UCSD-AML1 (cell line): Measurements from ENCODE around the gene ABCB11.
A peak's percentile ranks its signal among the peaks of the same experiment; 100 is the strongest.

Experiments used
- DNase-seq: peaks from one replicate; lab custom pipeline; 2025; ENCODE audit not compliant: unreplicated experiment; lab: John Stamatoyannopoulos, UW

ABCB11 gene

GRCh38 chr2:169010633-169011460 is 20.3 kb downstream of the ABCB11 start:
- no peak for DNase-seq

- DNase-seq: no peak
Observed at GRCh38 chr2:169009865-169010579, 21.1 kb downstream of the ABCB11 start.

- peak; percentile 16 for DNase-seq
Observed at GRCh38 chr2:169007941-169008340, 23.2 kb downstream of the ABCB11 start.

- no peak for DNase-seq
Observed at GRCh38 chr2:169007356-169007755, 23.8 kb downstream of the ABCB11 start.

GRCh38 chr2:169006665-169007064 is 24.5 kb downstream of the ABCB11 start:
- DNase-seq: no peak

- DNase-seq: no peak
Observed at GRCh38 chr2:169005994-169006393, 25.1 kb downstream of the ABCB11 start.

GRCh38 chr2:169005080-169005598 is 26.0 kb downstream of the ABCB11 start:
- no peak for DNase-seq

GRCh38 chr2:169002161-169002738 is 28.9 kb downstream of the ABCB11 start:
- DNase-seq: no peak

GRCh38 chr2:169001116-169001815 is 29.9 kb downstream of the ABCB11 start:
- no peak for DNase-seq

- DNase-seq: no peak
Observed at GRCh38 chr2:168999668-169000213, 31.4 kb downstream of the ABCB11 start.

GRCh38 chr2:168998609-168999211 is 32.4 kb downstream of the ABCB11 start:
- DNase-seq: no peak

GRCh38 chr2:168997794-168998193 is 33.3 kb downstream of the ABCB11 start:
- no peak for DNase-seq

- no peak for DNase-seq
Observed at GRCh38 chr2:168997118-168997521, 34.0 kb downstream of the ABCB11 start.

GRCh38 chr2:168995744-168996143 is 35.4 kb downstream of the ABCB11 start:
- no peak for DNase-seq

- DNase-seq: no peak
Observed at GRCh38 chr2:168993538-168993937, 37.6 kb downstream of the ABCB11 start.

GRCh38 chr2:168992591-168993349 is 38.4 kb downstream of the ABCB11 start:
- no peak for DNase-seq

- no peak for DNase-seq
Observed at GRCh38 chr2:168992026-168992425, 39.1 kb downstream of the ABCB11 start.

- DNase-seq: no peak
Observed at GRCh38 chr2:168988755-168989154, 42.4 kb downstream of the ABCB11 start.

GRCh38 chr2:168986398-168986943 is 44.7 kb downstream of the ABCB11 start:
- DNase-seq: no peak
